Activated naive CD8-positive, alpha-beta T cell treated with anti-CD3 and anti-CD28 coated beads for 36 hours (primary cell): ENCODE measurements around the gene DPT. TPM values are rescaled to one million over a fixed set of nuclear protein-coding genes. Genes with fewer than 3 reads are reported as not detected.

Experiments used
- DNase-seq: peaks from one replicate; pipeline ENCODE4 v3.0.0; 2021
- H3K27ac Mint-ChIP-seq: one replicate; pipeline ENCODE4 v1.8.0; 2022; ENCODE audit warnings: mild to moderate bottlenecking, moderate library complexity, mixed read lengths
- H3K27me3 Mint-ChIP-seq: one replicate; pipeline ENCODE4 v1.8.0; 2022; ENCODE audit warnings: mild to moderate bottlenecking, mixed read lengths
- H3K36me3 Mint-ChIP-seq: one replicate; pipeline ENCODE4 v1.8.0; 2021; ENCODE audit warnings: mild to moderate bottlenecking, mixed read lengths
- H3K4me1 Mint-ChIP-seq: one replicate; pipeline ENCODE4 v1.8.0; 2021; ENCODE audit warnings: mixed read lengths
- H3K4me3 Mint-ChIP-seq: one replicate; pipeline ENCODE4 v1.8.0; 2022; ENCODE audit warnings: mild to moderate bottlenecking, moderate library complexity, mixed read lengths
- H3K9me3 Mint-ChIP-seq: one replicate; pipeline ENCODE4 v1.8.0; 2022; ENCODE audit warnings: mixed read lengths
- total RNA-seq, 2 experiments: library from RNA; stranded (reverse); gene quantifications; one replicate each; pipeline ENCODE4 v1.2.3, GENCODE V29; 2021

The DPT gene
- total RNA-seq, 2 experiments from 2014 or later = not detected

GRCh38 chr1:168696125-168696760 is 32.8 kb downstream of the DPT start:
- no peak overlapping the region for H3K27ac Mint-ChIP-seq
- H3K4me1 Mint-ChIP-seq = no peaks in the 10 kb centered on the region
- H3K27me3 Mint-ChIP-seq = no peaks in the 10 kb centered on the region
- no peaks in the 10 kb centered on the region for H3K9me3 Mint-ChIP-seq
- no peaks in the 10 kb centered on the region for H3K36me3 Mint-ChIP-seq
- no peak for DNase-seq
- no peak overlapping the region for H3K4me3 Mint-ChIP-seq

DNA sequence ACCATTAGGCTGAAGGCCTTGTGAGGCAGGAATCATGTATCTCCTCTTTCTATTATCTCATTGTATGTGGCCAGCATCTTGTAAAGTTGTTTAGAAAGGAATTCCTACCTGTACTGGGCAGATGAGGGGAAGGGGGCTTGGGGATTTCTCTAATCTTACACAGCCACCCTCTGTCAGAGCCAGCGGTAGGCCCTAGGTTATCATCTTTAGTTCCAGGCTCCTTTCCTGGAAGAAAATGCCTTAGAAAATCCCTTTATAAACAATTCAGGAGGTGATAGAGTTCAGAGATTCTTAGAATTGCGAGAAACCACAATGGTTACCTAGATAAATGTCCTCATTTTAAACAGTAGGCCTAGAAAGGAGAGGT is 35.2 kb downstream of the DPT start:
- Mint-ChIP-seq H3K27ac (no peak overlapping the region), H3K4me1 (no peaks in the 10 kb centered on the region), H3K9me3 (no peaks in the 10 kb centered on the region), H3K27me3 (no peaks in the 10 kb centered on the region), H3K4me3 (no peak overlapping the region), H3K36me3 (no peaks in the 10 kb centered on the region)
- DNase-seq = no peak

- H3K4me1 Mint-ChIP-seq = no peaks in the 10 kb centered on the region
- no peak overlapping the region for H3K27ac Mint-ChIP-seq
- H3K9me3 Mint-ChIP-seq = no peaks in the 10 kb centered on the region
- H3K36me3 Mint-ChIP-seq = no peaks in the 10 kb centered on the region
- no peak overlapping the region for H3K4me3 Mint-ChIP-seq
- H3K27me3 Mint-ChIP-seq = no peaks in the 10 kb centered on the region
- no peak for DNase-seq
Observed at GRCh38 chr1:168693197-168693871, 35.7 kb downstream of the DPT start.

DNA sequence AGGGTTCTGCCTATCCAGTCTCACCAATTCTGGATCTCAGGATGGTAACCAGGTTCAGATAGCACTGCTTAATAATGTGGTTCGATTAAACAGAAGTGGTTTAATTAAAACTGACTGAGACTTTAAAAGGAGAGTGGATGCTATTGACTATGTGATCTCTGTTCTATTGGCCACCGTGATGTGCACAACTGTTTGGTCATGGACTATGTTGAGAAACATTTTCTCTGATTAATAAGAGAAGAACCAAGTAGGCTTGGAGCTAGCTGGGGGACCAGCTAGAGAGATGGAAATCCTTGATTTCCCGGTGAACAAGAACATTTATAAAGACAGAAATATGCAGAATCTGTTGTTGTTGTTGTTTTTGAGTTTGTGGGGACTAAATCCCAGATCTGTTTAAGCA is 36.5 kb downstream of the DPT start:
- no peaks in the 10 kb centered on the region for H3K9me3 Mint-ChIP-seq
- no peak for DNase-seq
- no peak overlapping the region for H3K4me3 Mint-ChIP-seq
- H3K4me1 Mint-ChIP-seq = no peaks in the 10 kb centered on the region
- no peaks in the 10 kb centered on the region for H3K27me3 Mint-ChIP-seq
- H3K27ac Mint-ChIP-seq = no peak overlapping the region
- no peaks in the 10 kb centered on the region for H3K36me3 Mint-ChIP-seq

- no peak overlapping the region for H3K27ac Mint-ChIP-seq
- H3K4me1 Mint-ChIP-seq = no peaks in the 10 kb centered on the region
- no peak for DNase-seq
- no peaks in the 10 kb centered on the region for H3K36me3 Mint-ChIP-seq
- H3K4me3 Mint-ChIP-seq = no peak overlapping the region
- no peaks in the 10 kb centered on the region for H3K9me3 Mint-ChIP-seq
- H3K27me3 Mint-ChIP-seq = no peaks in the 10 kb centered on the region
Observed at GRCh38 chr1:168691541-168691940, 37.5 kb downstream of the DPT start.

DNA sequence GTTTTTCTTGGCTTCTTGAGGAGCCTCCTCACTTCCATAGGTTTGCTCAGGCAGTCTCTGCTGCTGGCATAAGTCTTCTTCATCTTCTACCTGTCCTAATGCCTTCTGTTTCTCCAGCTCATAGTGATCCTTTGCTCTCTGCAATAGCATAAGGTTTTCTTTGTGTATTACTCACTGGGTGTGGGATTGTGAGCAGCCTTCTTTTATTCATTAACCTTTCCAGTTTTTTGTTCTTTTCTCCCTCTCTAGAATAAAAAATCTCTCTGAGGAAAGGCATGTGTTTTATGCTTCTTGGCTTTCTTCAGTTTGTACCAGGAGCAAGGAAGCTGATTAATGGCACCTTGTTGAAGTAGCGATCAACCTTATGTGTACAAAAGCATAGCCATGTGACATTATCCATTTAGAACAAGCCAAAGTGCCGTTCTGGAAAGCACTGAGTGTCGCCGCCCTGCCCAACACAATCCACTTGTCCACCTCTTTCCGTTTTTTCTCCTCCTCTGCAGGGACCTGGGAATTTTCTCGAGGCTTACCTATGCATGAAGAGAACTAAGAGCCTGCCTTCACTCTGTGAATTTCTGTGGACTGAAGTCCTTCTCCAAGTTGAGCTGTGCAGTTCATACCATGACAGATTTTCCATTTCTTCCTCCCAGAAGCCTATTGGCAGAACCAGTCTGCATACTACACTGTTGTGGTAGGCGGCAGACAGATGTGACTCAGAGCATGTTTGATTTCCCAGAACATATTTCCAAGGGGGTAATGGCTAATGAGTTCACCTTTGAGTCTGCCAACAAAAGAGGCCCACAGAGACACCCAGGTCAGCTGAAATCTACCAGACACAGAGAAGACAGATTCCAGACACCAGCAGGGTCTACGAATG is 39.0 kb downstream of the DPT start:
- DNase-seq = no peak
- no peaks in the 10 kb centered on the region for H3K9me3 Mint-ChIP-seq
- H3K27ac Mint-ChIP-seq = no peak overlapping the region
- H3K4me1 Mint-ChIP-seq = no peaks in the 10 kb centered on the region
- no peaks in the 10 kb centered on the region for H3K27me3 Mint-ChIP-seq
- no peak overlapping the region for H3K4me3 Mint-ChIP-seq
- H3K36me3 Mint-ChIP-seq = no peaks in the 10 kb centered on the region

DNA sequence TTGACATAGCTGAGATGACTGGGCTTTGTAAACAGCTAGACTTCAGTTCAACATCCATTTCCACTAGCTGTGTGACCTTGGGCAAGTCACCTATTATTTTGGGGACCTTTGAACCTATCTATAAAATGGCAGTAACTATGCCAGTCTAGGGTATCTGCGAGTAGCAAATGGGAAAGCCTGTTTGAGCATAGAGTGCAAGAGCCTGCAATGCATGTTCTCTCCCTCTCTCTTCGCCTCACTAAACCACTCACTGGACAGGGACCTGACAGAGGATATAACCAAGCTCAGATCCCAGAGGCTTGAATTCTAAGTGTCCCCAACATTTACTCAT is 39.7 kb downstream of the DPT start:
- no peaks in the 10 kb centered on the region for H3K4me1 Mint-ChIP-seq
- H3K36me3 Mint-ChIP-seq = no peaks in the 10 kb centered on the region
- no peaks in the 10 kb centered on the region for H3K9me3 Mint-ChIP-seq
- H3K27ac Mint-ChIP-seq = no peak overlapping the region
- H3K27me3 Mint-ChIP-seq = no peaks in the 10 kb centered on the region
- no peak for DNase-seq
- no peak overlapping the region for H3K4me3 Mint-ChIP-seq

DNA sequence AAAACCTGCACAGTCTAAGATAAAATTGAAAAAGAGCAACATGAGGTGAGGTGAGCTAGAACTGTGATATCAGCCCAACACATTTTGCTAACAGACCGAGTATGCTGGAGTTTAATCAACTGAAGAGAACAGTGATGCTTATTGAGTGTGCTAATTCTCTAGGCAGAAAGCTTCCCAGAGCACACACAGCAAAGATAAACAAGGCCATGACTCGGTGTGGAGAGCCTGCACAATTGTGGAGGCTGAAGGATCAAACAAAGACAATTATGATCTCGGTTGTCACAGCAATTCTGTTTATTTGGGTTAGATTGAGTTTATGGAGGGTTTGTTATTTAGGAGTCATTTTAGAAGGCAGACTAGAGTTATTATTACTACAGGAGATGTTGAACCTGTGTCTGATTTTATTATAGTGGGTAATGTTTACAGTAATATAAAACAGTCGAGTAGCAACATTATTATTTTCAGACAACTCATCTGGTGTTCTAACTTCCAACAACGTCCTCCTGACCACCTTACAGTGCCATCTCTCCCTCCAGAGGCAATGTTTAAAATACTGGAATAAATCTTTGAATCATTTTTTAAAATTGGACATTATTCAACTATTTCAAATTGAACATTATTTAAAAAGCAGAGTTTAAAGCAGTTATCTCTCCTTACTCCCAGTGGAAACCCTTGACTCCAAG is 40.2 kb downstream of the DPT start:
- H3K36me3 Mint-ChIP-seq = no peaks in the 10 kb centered on the region
- H3K27ac Mint-ChIP-seq = no peak overlapping the region
- H3K9me3 Mint-ChIP-seq = no peaks in the 10 kb centered on the region
- no peak overlapping the region for H3K4me3 Mint-ChIP-seq
- DNase-seq = no peak
- H3K4me1 Mint-ChIP-seq = no peaks in the 10 kb centered on the region
- no peaks in the 10 kb centered on the region for H3K27me3 Mint-ChIP-seq

DNA sequence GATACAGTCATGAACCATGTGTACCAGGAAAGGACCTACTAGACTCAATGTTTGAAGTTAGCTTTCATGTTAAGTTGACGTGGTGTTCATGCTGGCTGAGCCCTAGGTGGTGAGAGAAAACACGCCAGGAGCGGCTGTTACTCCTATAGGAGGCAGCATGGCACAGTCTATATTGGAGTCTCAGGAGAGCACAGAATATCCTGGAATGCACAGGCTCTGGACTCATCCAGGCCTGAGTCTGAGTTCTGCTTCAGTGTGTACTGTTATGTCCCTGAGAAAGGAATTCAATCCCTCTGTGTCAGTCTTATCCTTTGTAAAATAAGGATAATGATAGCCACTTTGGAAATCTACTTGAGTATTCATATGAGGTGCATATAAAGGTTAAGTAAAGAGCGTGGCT is 41.2 kb downstream of the DPT start:
- Mint-ChIP-seq H3K27ac (no peak overlapping the region), H3K36me3 (no peaks in the 10 kb centered on the region), H3K4me3 (no peak overlapping the region), H3K27me3 (no peaks in the 10 kb centered on the region), H3K9me3 (no peaks in the 10 kb centered on the region), H3K4me1 (no peaks in the 10 kb centered on the region)
- no peak for DNase-seq

GRCh38 chr1:168686666-168687065 is 42.3 kb downstream of the DPT start:
- DNase-seq = no peak
- Mint-ChIP-seq H3K27me3 (no peaks in the 10 kb centered on the region), H3K4me1 (no peaks in the 10 kb centered on the region), H3K27ac (no peak overlapping the region), H3K36me3 (peaks cover 1% of the 10 kb centered on the region), H3K9me3 (peaks cover 4% of the 10 kb centered on the region), H3K4me3 (no peak overlapping the region)

- Mint-ChIP-seq H3K36me3 (peaks cover 1% of the 10 kb centered on the region), H3K4me3 (no peak overlapping the region), H3K27me3 (peaks cover 7% of the 10 kb centered on the region), H3K27ac (no peak overlapping the region), H3K4me1 (no peaks in the 10 kb centered on the region), H3K9me3 (peaks cover 10% of the 10 kb centered on the region)
- DNase-seq = no peak
Observed at GRCh38 chr1:168683871-168684270, 45.1 kb downstream of the DPT start.

DNA sequence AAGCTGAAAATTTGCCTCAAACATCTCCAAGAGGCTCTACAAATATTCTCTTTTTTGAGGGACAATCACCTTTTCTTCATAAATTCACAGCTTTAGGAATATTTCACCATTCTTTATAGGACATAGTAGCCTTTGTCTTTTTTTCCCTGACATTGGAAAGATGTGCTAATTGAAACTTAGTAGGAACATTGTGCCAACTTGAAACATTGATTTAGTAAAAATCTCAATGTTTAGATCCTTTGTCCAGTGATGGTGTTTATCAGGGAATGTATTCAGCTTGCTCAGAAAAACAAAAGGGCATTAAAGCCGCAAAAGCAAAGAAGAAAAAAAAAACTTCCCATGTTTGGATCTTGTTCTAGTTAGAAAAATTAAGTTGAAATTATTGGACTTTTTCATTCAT is 52.1 kb downstream of the DPT start:
- peaks cover 10% of the 10 kb centered on the region for H3K9me3 Mint-ChIP-seq
- no peak overlapping the region for H3K4me3 Mint-ChIP-seq
- no peak overlapping the region for H3K27ac Mint-ChIP-seq
- no peak for DNase-seq
- H3K36me3 Mint-ChIP-seq = peaks cover under 1% of the 10 kb centered on the region
- H3K4me1 Mint-ChIP-seq = no peaks in the 10 kb centered on the region
- peaks cover 7% of the 10 kb centered on the region for H3K27me3 Mint-ChIP-seq

DNA sequence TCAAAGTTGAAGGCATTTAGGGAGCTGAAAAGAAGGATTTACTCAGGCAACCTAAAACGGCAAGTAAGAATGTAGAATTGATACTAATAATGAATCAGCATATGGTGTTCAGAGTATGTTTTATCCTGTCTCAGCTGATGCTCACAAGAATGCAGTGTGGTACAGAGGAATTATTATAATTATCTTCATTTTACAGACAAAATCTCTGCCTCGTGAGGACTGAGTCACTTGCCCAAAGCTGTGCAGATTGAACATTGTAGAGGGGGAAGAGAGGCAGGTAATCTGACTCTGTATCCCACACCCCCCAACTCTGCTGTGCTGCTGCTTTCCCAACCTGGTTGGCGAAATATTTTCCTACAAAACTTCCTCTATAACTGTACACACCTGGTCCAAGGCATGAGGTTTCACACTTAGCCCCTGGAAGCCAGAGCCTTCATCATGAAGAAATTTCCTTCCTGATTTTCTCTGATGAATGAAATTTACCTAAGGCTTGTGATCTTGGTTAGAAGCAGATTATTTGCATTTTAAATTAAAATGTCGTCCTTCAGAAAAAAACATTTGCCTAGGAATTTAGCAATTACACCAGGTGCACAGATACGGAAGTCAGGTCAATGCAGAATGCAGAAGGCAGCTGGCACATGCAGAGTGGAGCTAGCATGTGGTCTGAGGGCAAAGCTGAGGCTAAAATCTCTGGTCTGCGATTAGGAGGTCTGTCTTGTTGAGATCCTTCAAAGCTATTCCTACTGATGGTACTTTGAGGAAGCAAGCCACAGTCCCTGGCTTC is 52.8 kb downstream of the DPT start:
- DNase-seq = no peak
- H3K27ac Mint-ChIP-seq = no peak overlapping the region
- no peaks in the 10 kb centered on the region for H3K4me1 Mint-ChIP-seq
- no peak overlapping the region for H3K4me3 Mint-ChIP-seq
- no peaks in the 10 kb centered on the region for H3K36me3 Mint-ChIP-seq
- H3K9me3 Mint-ChIP-seq = peaks cover 7% of the 10 kb centered on the region
- H3K27me3 Mint-ChIP-seq = peaks cover 4% of the 10 kb centered on the region

GRCh38 chr1:168673974-168674683 is 54.9 kb downstream of the DPT start:
- H3K9me3 Mint-ChIP-seq = peaks cover 7% of the 10 kb centered on the region
- H3K36me3 Mint-ChIP-seq = no peaks in the 10 kb centered on the region
- H3K4me3 Mint-ChIP-seq = no peak overlapping the region
- no peak for DNase-seq
- no peaks in the 10 kb centered on the region for H3K4me1 Mint-ChIP-seq
- H3K27me3 Mint-ChIP-seq = no peaks in the 10 kb centered on the region
- H3K27ac Mint-ChIP-seq = no peak overlapping the region
